Testis (tissue), 3 donors: Measurements from ENCODE around the gene SENP2. TPM values are rescaled to one million over a fixed set of nuclear protein-coding genes. Genes with fewer than 3 reads are reported as not detected.

Experiments used
- DNase-seq: peaks from one replicate; pipeline ENCODE4 v3.0.0-alpha.2; 2019
- H3K27ac ChIP-seq, 2 donors: fragments of 200-600 bp; sonication (generic); one replicate each; pipeline ENCODE4 v1.5.1; 2019
- H3K27me3 ChIP-seq: fragments of 200-600 bp; sonication (generic); one replicate; pipeline ENCODE4 v1.5.1; 2019
- H3K36me3 ChIP-seq: fragments of 200-600 bp; sonication (generic); one replicate; pipeline ENCODE4 v1.5.1; 2017; ENCODE audit warnings: low read depth; ENCODE audit errors: missing control alignments
- H3K4me1 ChIP-seq: fragments of 200-600 bp; sonication (generic); one replicate; pipeline ENCODE4 v1.5.1; 2019
- H3K4me3 ChIP-seq, 2 donors: fragments of 200-600 bp; sonication (generic); one replicate each; pipeline ENCODE4 v1.5.1; 2017 to 2019
- H3K9me3 ChIP-seq: fragments of 200-600 bp; sonication (generic); one replicate; pipeline ENCODE4 v1.5.1; 2017
- POLR2A ChIP-seq: fragments of 450-650 bp; IDR thresholded peaks from one replicate; pipeline ENCODE4 v1.6.1; 2017; ENCODE audit warnings: antibody characterized with exemption, mild to moderate bottlenecking, moderate library complexity
- WGBS, 2 donors: methylation state at CpG; one replicate each; pipeline ENCODE4 v1.1.5; 2018; 5-methylcytosine and 5-hydroxymethylcytosine counted together
- intact Hi-C: fragments of 100-400 bp; cut with DNase I; formaldehyde crosslinking; loops from one replicate; pipeline ENCODE4 v1.15.1; 2023; ENCODE audit warnings: low total_unique reads
- polyA plus RNA-seq: library from polyadenylated mRNA; stranded (reverse); fragments of 350-450 nt; fragmentation: Illumina TruSeq; extraction: RNeasy Lipid Tissue Mini Kit (QIAGEN cat#74804); gene quantifications from one replicate; pipeline ENCODE4 v1.2.3, GENCODE V29; 2014; ENCODE audit warnings: low read depth, low replicate concordance; ENCODE audit not compliant: insufficient read depth
- total RNA-seq, 2 donors: library from RNA; depleted of rRNA; stranded (reverse); fragments of >200 nt; gene quantifications; one replicate each; pipeline ENCODE4 v1.2.3, GENCODE V29; 2016
- TF ChIP-seq, protein P1 (sequence below), 3 experiments: fragments of 450-650 bp in 2 of 3; fragments of 200-600 bp in 1 of 3; sonication (generic) in 1 of 3; IDR thresholded peaks; one replicate each; pipeline ENCODE4 v1.5.1; 2016 to 2019; ENCODE audit warnings: antibody characterized with exemption in 3 of 3, mild to moderate bottlenecking in 2 of 3, moderate library complexity in 1 of 3

Gene SENP2
- total and polyA plus RNA-seq, 3 donors from 2014 or later, result 56.7 to 146 (median 88.1) TPM

DNA sequence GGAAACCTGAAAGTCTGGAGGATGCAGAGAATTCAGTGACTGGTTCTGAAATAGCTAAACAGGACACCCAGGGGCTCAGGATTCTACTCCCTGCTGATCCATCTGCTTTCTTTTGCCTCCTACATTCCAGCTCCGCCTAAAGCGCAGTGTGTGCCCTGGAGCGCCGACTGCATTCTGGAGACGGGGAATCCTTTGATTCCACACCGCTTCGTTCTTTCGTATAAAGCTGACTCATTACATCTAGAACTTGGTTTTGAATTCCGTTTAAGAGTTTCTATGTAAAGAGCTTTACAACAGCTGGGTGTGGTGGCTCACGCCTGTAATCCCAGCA is 61.8 kb downstream of the SENP2 start:
- Histone ChIP-seq H3K4me3 (no peak overlapping the region), H3K27ac (no peak overlapping the region), H3K9me3 (no peaks in the 10 kb centered on the region), H3K4me1 (no peaks in the 10 kb centered on the region), H3K27me3 (no peaks in the 10 kb centered on the region), H3K36me3 (no peaks in the 10 kb centered on the region)
- no peak for DNase-seq
- 92 to 99% methylated on average over 10 of the region's 10 CpGs for WGBS, 2 donors
- intact Hi-C loops, result no loop called here
- TF ChIP-seq, protein P1, sequence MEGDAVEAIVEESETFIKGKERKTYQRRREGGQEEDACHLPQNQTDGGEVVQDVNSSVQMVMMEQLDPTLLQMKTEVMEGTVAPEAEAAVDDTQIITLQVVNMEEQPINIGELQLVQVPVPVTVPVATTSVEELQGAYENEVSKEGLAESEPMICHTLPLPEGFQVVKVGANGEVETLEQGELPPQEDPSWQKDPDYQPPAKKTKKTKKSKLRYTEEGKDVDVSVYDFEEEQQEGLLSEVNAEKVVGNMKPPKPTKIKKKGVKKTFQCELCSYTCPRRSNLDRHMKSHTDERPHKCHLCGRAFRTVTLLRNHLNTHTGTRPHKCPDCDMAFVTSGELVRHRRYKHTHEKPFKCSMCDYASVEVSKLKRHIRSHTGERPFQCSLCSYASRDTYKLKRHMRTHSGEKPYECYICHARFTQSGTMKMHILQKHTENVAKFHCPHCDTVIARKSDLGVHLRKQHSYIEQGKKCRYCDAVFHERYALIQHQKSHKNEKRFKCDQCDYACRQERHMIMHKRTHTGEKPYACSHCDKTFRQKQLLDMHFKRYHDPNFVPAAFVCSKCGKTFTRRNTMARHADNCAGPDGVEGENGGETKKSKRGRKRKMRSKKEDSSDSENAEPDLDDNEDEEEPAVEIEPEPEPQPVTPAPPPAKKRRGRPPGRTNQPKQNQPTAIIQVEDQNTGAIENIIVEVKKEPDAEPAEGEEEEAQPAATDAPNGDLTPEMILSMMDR (IDR thresholded peaks at IDR 0.05), result no peak
- no peak for TF ChIP-seq POLR2A

DNA sequence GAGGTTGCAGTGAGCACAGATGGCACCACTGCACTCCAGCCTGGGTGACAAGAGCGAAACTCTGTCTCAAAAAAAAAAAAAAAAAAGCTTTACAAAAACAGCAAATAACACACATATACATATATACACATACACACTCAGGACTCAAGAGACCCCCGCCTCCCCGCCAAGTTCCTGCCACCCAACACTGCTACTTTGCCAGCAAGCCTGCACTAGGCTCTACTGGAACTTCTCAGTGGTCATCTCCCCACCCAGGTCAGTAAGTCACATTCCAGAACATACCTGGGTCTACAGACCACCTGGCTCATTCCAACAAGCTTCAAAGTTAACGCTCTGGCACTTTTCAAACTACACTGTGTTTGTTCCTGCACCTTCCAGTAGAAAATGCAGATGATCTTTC is 62.3 kb downstream of the SENP2 start:
- WGBS, 2 donors, result 95 to 96% methylated on average over 4 of the region's 4 CpGs
- Histone ChIP-seq H3K4me1 (no peaks in the 10 kb centered on the region), H3K27ac (no peak overlapping the region), H3K9me3 (no peaks in the 10 kb centered on the region), H3K36me3 (no peaks in the 10 kb centered on the region), H3K4me3 (no peak overlapping the region), H3K27me3 (no peaks in the 10 kb centered on the region)
- no peak for DNase-seq
- intact Hi-C loops, result no loop called here
- no peak for TF ChIP-seq POLR2A
- TF ChIP-seq, protein P1 (IDR thresholded peaks at IDR 0.05), result no peak

DNA sequence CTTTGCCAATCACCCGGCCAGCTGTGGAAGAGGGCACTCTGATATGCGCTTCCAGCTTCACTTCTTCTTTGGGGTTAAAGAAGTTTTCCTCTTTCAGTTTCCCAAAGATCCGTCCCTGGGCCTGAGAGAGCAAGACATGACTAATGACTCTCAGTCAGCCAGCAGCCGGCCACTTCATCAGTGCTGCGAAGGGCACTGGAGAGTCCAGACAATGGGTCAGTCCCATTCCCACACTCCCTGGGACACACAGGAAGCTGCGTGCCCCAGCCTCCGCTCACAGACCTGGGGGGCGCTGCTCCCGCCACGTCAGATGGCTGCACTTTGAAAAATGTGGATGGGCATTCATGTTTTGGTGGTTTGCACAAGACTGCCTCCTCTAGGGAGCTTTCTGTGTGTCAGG is 63.3 kb downstream of the SENP2 start:
- DNase-seq, result no peak
- H3K27ac ChIP-seq, result no peak overlapping the region
- H3K27me3 ChIP-seq, result no peaks in the 10 kb centered on the region
- no peaks in the 10 kb centered on the region for H3K4me1 ChIP-seq
- H3K4me3 ChIP-seq, result no peak overlapping the region
- 87 to 91% methylated on average over 7 to 10 of the region's 10 CpGs for WGBS, 2 donors
- intact Hi-C loops, result no loop called here
- no peaks in the 10 kb centered on the region for H3K9me3 ChIP-seq
- H3K36me3 ChIP-seq, result no peaks in the 10 kb centered on the region
- TF ChIP-seq POLR2A, result no peak
- TF ChIP-seq, protein P1 (IDR thresholded peaks at IDR 0.05), result no peak

DNA sequence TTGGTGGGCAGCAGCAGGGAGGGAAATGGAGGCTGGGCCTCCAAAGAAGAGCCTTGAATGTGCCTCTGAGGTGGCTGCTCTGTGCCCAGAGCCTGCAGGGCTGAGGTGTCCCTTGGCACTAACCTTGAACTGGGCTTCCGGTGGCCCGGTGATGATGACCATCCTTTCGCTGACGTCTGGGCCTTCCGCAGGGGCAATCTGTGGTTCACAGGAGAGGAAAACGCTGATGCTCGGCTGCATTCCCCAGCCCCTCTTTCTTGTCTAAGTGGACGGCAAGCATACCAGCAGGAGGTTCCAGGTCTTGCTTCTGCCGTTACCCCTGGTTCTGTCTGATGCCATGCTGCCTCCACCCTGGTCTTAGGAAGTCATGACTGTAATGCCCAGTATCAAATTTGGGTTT is 65.9 kb downstream of the SENP2 start:
- WGBS, 2 donors, result 76 to 92% methylated on average over 2 to 9 of the region's 9 CpGs
- H3K9me3 ChIP-seq, result no peaks in the 10 kb centered on the region
- no peaks in the 10 kb centered on the region for H3K36me3 ChIP-seq
- peaks cover 9% of the 10 kb centered on the region for H3K4me1 ChIP-seq
- no peak overlapping the region for H3K27ac ChIP-seq
- H3K4me3 ChIP-seq, result no peak overlapping the region
- DNase-seq, result no peak
- H3K27me3 ChIP-seq, result no peaks in the 10 kb centered on the region
- TF ChIP-seq POLR2A, result no peak
- TF ChIP-seq, protein P1 (IDR thresholded peaks at IDR 0.05), result no peak
- intact Hi-C loops, result no loop called here

DNA sequence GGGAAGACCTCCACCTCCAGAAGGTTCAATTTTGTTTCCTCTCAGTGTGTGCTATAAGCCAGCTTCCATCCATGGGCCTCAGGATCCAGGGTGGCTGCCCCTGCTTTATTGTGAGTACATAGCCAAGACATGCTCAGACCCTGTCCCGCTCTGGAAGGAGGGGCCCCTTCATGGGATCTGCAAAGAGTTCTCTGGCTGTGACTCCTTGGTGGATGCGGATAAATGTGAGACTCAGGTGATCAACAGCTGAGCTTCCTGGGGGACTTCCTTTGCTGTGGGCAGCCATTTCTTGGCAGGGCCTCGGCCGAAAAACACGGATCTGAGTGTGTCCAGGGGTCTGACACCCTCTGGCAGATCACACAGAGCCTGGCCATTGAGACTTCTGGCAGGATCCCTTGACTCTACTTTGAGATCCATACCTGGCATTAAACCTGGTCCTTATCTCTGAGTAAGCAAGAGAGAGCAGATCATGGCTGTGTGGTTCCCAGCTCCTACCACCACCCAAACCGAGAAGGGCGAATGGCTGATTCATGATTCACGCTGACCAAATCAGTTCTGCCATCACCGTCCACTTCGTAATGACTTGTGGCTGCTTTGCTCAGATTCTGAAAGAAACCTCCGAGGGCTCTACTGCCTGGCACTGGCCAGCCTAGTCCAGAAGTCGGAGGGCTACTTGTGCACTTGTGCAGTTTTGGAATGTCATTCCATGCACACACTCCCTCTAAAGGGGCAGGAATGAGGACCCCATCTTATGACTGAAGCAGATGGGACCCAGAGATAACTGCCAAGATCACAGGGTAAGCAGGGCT is 68.1 kb downstream of the SENP2 start:
- Histone ChIP-seq H3K27me3 (no peaks in the 10 kb centered on the region), H3K36me3 (no peaks in the 10 kb centered on the region), H3K4me3 (no peak overlapping the region), H3K27ac (no peak overlapping the region), H3K4me1 (peaks cover 17% of the 10 kb centered on the region), H3K9me3 (no peaks in the 10 kb centered on the region)
- intact Hi-C loops, result no loop called here
- DNase-seq, result no peak
- 92 to 96% methylated on average over 7 to 12 of the region's 12 CpGs for WGBS, 2 donors
- TF ChIP-seq, protein P1 (IDR thresholded peaks at IDR 0.05), result no peak
- no peak for TF ChIP-seq POLR2A
